SKM-1 (cell line): ENCODE data around the gene KCNJ6.
"Not testable (repeated sequence)": the region's sequence is repeated elsewhere in the genome, so short reads cannot be mapped to it uniquely, and the experiment has no call there.

ENCODE experiments used
- DNase-seq: peaks from one replicate; lab custom pipeline; 2025; ENCODE audit not compliant: unreplicated experiment; lab: John Stamatoyannopoulos, UW

The KCNJ6 gene

DNA sequence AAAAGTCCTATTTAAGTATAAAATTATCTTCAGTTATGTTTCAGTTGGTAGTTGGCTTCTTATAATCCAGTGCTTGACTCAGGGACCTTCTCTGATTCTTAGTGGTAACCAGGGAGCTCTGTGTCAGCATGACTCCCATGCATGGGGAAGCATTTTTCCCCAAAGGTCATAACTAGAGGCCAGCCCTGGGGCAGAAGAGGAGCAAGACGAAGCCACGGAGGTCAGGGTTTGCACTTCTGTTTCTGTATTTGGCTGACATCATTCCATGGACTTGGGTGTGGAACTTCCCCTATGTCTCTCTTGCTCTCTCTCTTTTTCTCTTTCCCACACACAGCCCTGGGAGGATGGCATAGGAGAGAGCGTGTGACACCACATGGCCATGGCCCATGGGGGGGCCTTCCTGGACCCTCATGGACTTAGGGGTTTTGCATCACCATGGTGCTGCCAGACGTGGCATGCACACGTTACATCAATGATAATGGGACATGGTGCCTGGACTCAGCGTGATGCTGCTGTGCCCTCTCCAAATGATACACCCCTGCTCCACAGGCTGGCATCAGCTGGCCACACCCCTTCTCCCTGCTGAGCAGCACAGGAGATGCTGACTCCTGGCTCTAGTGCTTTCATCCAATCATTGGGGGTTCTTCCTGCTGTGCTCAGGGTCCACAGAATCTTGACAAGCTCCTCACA, 260.5 kb downstream of the KCNJ6 start:
- DNase-seq = no peak

DNA sequence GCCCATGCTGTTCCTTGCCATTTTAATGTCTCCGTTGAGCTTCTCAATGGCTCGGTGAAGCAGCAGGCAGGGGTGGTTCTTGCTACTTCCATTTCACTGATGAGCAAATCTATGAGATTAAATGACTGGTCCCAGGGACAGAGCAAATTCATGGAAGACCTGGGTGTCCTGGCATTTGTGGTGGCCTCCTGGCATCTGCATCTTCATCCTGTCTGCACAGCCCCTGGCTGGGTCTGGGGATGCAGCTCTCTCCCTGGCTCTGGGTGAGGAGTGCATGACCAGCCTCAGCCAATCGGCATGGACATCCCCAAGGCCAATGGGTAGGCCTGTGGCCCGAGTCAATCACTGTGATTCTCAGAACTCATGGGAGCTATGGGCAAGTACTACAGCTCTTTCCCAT, 261.7 kb downstream of the KCNJ6 start:
- no peak for DNase-seq

DNA sequence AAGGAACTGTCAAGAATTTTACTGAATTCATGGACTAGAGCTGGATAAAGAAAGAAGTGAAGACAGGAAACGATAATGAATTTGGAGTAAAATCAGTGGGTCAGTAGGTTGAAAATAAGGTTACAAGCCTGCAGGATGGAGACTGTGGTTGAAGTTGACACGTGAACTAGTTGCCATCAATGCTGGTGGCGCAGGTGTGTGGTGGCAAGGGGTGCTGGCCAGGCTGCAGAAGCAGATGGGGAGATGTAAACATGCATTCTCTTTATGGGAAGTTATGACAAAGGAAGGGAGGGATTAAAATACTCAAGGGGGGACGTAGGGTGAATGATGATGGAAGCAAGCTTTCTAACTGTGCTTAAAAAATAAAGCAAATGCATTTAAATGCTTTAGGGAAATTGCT, 263.1 kb downstream of the KCNJ6 start:
- DNase-seq = no peak

DNA sequence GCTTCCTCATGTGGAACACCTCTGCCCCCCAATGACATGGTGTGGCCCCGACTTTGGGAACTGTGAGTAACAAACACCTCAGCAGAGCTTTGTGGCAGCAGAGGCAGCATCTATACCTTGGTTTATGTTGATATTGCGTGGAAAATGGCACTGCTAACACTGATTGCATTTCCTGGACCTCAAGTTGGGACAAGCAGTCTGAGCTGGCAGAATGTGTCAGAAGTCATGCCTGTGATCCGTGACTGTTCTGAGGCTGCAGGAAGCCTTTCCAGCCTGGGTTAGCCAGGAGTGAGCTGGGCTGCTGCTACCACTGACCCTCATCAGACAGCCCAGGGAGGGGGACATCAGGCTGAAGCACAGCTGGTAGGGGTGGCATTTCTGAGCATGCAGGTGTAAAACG, 268.5 kb downstream of the KCNJ6 start:
- no peak for DNase-seq

DNA sequence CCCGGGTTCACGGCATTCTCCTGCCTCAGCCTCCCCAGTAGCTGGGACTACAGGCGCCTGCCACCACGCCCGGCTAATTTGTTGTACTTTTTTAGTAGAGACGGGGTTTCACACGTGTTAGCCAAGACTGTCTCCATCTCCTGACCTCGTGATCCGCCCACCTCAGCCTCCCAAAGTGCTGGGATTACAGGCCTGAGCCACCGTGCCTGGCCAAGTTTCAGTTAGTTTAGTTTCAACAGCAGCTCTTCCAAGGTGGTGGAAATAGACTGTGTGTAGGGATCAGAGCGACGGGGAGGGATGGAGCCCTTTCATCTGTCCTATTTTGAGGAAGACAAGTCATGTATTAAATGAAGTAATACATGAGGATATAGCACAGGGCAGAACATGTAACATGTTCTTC, 269.5 kb downstream of the KCNJ6 start:
- not testable (repeated sequence) for DNase-seq

DNA sequence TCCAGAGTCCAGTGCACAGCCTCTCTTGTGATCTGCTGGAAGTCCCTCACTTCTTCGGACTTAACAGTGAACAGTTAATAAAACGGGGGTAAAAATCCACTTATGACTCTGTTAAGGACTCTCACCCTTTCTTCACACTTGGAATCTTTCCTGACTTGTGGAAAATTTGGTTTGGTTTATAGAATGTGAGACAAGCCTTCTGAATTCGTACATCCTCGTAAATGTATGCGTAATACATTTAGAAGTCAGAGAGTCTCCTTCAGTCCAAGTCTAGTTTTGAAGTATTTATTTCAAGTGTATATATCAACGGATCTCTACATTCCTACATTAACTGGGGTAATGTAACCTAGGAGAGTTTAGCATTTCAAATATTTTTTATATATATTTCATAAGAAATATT, 270.4 kb downstream of the KCNJ6 start:
- no peak for DNase-seq

DNA sequence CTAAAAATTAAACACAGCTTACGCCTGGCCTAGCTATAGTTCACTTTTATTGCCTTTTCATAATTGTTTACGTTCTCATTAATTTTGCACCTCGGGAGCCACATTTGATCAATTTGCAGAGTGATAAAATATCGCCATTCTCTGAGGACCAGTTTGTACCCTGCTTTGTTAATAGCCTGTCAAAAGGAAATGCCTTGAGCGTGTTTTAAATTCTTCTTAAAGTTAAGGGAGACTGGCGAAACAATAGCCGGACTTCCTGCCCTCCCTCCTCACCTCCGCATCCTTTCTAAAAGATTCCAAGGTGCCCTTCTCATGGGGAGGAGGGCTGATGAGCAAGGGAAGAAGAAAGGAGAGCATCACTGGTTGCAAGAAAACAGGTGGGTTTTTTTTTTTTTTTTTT, 271.6 kb downstream of the KCNJ6 start:
- no peak for DNase-seq

DNA sequence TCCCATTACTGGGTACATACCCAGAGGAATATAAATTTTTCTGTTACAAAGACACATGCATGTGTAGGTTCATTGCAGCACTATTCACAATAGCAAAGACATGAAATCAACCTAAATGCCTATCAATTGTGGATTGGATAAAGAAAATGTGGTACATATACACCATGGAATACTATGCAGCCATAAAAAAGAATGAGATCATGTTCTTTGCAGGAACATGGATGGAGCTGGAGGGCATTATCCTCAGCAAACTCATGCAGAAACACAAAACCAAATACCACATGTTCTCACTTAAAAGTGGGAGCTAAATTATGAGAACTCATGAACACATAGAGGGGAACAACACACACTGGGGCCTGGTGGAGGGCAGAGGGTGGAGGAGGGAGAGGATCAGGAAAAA, 272.4 kb downstream of the KCNJ6 start:
- not testable (repeated sequence) for DNase-seq

DNA sequence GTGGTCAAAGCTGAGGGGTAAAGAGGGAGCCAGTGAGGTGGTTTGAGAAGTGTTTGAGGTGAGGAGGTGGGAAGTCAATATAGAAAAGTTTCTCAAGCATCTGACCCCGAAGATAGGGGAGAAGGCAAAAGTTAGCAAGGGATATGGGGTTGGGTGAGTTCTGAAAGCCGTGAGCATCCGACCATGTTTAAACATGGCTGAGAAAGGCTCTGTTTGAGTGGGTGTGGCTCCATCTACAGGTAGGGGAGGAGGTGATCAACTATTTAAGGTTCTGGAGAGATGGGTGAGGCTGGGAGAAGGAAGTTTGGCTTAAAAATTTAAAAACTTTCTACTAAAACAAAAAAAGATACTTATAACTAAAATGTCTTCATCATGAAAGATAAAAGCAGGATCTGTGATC, 273.8 kb downstream of the KCNJ6 start:
- no peak for DNase-seq

DNA sequence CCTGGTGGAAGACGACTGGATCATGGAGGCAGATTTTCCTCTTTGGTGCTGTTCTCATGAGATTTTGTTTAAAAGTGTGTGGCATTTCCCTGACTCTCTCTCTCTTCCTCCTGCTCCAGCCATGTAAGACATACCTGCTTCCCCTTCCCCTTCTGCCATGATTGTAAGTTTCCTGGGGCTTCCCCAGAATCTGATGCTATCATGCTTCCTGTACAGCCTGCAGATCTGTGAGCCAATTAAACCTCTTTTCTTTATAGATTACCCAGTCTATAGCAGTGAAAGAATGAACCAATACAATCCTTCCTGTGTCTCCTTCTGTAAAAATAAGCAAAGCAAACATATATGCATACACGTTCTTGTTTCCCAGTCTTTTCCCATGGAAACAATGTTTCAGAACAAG, 276.5 kb downstream of the KCNJ6 start:
- no peak for DNase-seq

DNA sequence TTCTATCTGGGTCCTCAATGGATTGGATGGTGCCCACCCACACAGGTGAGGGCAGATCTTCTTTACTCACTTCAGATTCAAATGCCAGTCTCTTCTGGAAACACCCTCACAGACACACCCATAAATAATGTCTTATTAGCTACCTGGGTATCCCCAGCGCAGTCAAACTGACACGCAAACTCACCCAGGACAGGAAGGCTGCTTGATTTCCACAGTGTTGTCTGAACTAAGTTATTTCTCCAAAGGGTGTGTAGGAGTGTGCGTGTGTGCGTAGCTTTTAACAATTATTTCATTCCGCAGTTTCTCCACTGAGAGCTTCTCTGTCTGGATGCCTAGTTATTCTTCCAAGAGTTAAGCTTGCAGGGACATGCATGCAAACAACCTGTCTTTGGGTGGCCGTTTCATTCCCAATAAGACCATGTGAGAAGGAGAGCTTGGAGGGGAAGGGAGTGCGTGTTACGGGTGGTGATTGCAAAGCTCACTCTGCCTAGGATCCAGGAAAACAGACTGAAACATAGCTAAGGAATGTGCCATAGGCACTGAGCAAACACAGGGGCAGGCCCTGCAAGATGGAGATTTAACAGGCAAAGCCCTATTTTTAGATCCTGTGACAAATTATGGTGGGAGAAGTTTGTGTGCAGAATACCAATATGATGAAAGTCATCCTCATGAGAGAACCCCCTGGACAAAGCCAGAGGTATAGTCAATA, 280.0 kb downstream of the KCNJ6 start:
- DNase-seq = no peak

DNA sequence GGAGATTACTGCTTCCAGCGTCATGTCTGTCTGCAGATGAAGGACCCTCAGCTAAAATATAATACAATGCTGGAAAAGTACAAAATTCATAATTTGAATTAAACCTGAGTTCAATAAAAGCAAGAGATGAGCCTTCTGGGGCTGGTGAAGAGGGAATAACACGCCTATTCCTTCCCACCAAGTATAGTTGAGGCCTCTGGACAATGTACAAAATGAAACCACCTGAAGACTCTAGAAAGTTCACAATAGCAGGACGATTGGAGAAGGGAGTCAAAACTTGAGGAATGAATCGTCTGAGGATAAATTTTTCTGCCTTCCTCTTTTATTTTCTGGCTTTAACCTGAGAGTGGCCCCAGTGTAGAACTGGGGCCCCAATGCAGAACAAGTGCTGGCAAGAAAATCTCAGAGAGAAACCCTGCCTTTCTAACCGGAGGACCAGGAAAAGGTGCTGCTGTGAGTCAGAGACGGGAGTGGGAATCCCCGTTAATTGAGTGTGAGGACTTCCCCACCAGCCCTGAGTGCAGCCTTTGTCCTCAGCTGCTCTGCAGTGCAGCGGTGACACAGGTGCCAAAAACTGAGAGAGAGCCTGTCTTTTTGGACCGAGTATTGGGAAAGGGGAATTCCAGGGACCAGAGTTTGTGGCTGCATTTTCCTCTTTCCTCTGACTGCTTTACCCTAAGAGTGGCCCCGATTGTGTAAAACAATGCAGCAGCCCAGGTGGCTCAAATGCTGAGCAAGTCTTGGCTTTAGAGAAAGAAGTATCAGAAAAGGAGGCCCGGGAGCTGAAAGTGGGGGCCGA, 284.7 kb downstream of the KCNJ6 start:
- DNase-seq = no peak

DNA sequence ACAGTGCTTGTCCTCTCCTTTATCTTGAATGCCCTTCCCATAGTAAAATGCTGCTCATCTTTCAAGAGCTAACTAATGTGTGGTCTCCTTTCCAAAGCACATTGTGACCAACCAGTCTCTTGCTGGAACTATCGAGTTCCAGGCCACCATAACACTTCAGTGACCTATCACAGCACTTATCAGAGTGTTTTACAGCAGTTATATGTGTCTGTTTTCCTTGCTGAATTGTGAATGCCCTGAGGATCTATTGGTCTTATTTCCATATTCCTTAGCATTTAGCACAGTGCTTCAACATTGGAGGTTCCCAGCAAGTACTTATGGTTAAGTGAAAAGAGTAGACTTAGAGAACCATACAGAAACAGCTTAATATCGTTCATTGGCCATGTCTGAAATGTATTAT, 285.4 kb downstream of the KCNJ6 start:
- DNase-seq = no peak

DNA sequence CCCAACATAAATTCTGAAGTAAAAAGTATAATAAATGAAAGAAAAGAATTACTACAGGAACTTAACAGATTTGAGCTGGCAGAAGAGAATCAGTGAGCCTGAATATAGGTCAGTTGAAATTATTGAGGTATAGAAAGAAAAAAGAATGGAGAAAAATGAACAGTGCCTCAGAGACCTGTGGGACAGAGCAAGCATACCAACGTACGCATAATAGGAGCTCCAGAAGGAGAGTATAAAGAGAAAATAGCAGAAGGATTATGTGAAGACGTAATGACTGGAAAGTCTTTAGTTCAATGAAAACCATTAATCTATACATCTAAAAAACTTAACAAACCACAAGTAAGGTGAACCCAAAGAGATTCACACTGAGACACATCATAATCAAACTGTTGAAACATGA, 287.9 kb downstream of the KCNJ6 start:
- DNase-seq = no peak

DNA sequence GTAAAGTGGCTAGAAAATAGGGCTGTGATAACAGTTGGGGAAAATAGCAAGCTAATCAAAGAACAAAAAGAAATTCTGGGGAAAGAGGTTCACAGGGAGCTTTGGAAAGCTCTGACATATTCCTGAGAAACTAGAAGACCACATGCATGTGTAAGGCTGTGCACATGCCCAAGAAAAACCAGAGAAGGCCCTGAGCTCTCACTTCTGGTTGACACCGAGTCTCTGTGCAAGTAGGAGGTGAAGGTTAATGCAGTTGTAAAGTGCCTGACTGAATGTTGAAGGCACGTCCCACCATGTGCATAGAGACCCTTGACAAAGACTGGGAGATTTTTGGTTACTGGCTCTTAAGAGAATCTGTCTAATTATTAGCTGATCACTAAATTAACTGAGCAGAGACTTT, 288.7 kb downstream of the KCNJ6 start:
- DNase-seq = no peak

DNA sequence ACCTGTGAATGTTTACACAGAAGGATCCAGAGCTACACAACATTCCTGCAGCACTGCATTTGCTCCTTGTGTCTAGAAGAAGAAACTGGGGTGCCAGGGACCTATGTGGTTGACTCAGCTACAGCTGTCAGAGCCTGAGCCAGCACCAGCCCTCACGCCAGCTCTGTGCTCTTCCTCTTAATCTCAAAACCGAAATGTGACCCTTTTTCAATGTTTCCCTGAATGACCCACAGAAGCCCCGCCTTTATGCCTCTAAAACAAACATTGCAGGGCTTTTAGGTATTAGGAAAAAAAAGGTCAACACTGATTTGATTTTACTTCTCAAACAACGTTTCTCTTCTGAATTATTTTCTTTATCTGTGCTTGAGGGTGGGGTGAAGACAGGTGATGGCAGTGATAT, 289.2 kb downstream of the KCNJ6 start:
- no peak for DNase-seq

DNA sequence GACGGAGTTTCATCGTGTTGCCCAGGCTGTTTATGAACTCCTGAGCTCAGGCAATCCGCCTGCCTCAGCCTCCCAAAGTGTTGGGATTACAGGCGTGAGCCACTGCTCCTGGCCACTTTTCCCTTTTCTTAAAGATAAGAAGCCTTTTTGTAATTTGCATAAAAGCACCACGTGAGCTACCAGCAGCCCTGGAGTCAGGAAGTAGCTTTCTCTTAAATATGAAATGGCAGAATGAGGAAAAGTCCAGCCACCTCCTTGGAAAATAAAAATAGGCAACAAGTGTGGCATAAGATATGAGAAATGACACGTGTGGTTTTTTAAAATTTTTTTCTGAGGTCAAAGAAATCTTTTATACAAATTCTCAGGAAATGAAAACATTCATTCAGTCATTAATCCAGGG, 289.9 kb downstream of the KCNJ6 start:
- DNase-seq = no peak

DNA sequence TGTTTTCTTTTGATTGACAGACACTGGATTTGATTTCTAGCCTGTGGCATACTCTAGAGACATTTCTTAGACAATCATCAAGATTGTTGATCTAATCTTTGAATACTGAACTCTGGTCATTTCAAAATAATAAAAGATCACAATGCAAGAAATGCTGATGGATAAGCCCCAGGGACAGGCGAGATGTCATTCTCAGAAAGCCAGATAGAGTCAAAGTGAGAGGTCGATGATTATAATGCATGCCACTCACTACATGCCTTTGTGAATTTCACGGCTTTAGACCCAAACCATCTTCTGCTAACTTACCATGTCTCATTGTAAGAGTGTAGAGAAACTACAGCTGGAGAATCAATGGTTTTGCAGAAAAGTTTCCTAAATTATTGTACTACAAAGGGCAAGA, 292.6 kb downstream of the KCNJ6 start:
- DNase-seq = no peak

DNA sequence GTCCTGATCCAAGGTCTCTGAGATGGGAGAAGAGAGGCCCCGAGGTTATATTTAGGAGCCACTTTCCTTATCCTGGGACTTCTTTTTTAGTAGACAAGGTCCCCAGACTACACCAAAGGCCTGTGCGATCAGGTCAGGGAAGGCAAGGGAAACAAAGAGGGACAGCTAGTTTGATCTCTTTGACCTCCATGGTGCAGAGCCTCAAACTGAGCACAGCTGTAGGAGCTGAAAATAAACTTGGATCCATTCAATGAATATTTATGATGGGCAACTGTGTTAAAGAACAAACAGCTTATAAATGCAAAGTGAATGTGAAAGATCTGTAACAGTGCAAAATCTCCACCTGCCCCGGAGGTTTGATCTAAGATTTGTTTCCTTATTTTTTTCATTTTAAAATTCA, 293.1 kb downstream of the KCNJ6 start:
- DNase-seq = no peak

DNA sequence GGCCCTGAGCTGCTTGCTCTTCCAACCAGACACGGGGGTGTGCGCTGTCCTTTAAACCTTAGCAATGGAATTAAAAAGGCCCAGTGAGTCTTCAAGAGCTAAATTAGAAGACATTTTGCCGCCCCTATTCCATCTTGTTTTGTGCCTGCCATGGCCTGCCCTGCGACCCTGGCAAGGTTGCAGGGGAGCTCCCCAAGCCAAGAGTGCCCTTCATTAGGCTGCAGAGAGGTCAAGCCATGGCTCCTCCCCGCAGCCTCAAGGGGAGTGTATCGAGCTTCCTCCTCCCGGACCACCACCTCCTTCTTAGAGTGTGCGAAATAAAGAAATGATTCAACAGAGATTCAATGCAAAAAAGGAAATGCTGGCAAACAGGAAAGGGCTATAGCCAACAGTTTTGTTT, 293.5 kb downstream of the KCNJ6 start:
- no peak for DNase-seq

DNA sequence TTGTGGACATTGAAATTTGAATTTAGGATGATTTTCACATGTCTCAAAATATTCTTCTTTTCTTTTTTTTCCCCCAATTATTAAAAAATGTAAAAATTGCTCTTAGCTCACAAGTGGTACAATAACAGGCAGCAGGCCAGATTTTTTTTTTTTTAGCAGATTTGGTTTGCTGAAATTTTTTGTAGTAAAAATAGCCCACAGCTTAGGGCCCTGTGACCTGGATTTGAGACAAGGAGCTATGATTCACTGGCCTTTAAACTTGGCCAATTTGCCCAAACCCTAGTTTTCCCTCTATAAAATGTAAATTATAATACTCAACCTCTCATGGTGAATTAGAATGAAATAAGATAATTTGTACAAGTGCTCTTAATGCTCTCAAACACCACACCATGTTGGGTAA, 295.9 kb downstream of the KCNJ6 start:
- DNase-seq = no peak

DNA sequence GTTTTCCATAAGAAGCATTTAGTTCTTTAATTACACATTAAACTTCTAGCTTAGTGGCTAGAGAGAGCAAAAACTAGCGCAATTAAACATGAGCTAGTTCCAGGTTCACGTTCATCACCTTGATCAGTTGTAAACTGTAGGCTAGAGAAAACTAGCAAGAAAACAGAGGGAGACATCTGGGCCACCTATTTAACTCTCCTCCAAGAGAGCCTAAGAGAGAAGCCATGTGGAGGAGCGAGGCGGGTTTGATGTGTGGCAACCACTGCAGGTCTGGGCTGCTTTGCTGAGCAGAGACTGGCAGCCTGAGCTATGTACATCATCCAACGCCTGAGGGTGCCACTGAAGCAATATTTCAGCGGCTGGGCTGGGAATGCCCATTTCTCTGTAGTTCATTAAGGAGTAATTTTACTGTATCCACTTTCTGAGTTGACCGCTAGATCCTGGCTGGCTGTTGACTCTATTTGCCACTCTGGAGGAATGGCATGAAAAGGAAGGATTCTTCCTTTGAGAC, 296.7 kb downstream of the KCNJ6 start:
- no peak for DNase-seq
